K562 (cell line): Measurements from ENCODE around the gene CNIH4. TPM values are rescaled to one million over a fixed set of nuclear protein-coding genes. Genes with fewer than 3 reads are reported as not detected.

ENCODE experiments used
- CCAR2 ChIP-seq: fragments of 200-400 bp; formaldehyde crosslinking; IDR thresholded peaks from 2 replicates; pipeline ENCODE4 v1.6.1; 2017; ENCODE audit warnings: mild to moderate bottlenecking, low read depth, low read length
- ELF1 ChIP-seq: fragments of 200-800 bp; sonication (Bioruptor generic); IDR thresholded peaks from 2 replicates; pipeline ENCODE4 v1.6.1; 2016; ENCODE audit warnings: missing genetic modification characterization, missing compliant biosample characterization
- FOSL1 ChIP-seq: fragments of 200-800 bp; sonication (Bioruptor generic); conservative IDR thresholded peaks from 2 replicates; pipeline ENCODE4 v1.6.1; 2016; ENCODE audit warnings: missing genetic modification characterization, missing compliant biosample characterization
- GTF2E2 ChIP-seq: fragments of 200-800 bp; sonication (Bioruptor generic); IDR thresholded peaks from 2 replicates; pipeline ENCODE4 v1.6.1; 2016; ENCODE audit warnings: missing genetic modification characterization, missing compliant biosample characterization
- LEF1 ChIP-seq: fragments of 450-650 bp; IDR thresholded peaks from 2 replicates; pipeline ENCODE4 v1.6.1; 2016; ENCODE audit warnings: mild to moderate bottlenecking
- MLLT1 ChIP-seq, 2 experiments: fragments of 450-650 bp; IDR thresholded peaks; 2 replicates each; pipeline ENCODE4 v1.6.1; 2016
- MNT ChIP-seq, 2 experiments: fragments of 450-650 bp; conservative IDR thresholded peaks; 2 replicates each; pipeline ENCODE4 v1.6.1; 2017; ENCODE audit warnings: mild to moderate bottlenecking in 2 of 2, moderate library complexity in 2 of 2
- MTA2 ChIP-seq: fragments of 450-650 bp; IDR thresholded peaks from 2 replicates; pipeline ENCODE4 v1.6.1; 2016; ENCODE audit warnings: low read depth
- MYC ChIP-seq, 2 experiments: fragments of 250-450 bp in 1 of 2; sonication (Bioruptor Pico) in 1 of 2; IDR thresholded peaks; 2 replicates each; pipeline versions ENCODE4 v1.5.1 to v1.6.1; 2012 to 2021; ENCODE audit warnings: low read depth in 2 of 2, borderline replicate concordance in 1 of 2, improper control_type of control experiment in 1 of 2, low read length in 1 of 2, mild to moderate bottlenecking in 1 of 2, moderate library complexity in 1 of 2
- NCOA2 ChIP-seq, 2 experiments: fragments of 450-650 bp; IDR thresholded peaks; 2 replicates each; pipeline ENCODE4 v1.6.1; 2018; ENCODE audit warnings: mild to moderate bottlenecking in 2 of 2, moderate library complexity in 1 of 2; ENCODE audit not compliant: partially characterized antibody in 2 of 2
- NFATC3 ChIP-seq: fragments of 450-650 bp; IDR thresholded peaks from 2 replicates; pipeline ENCODE4 v1.6.1; 2017; ENCODE audit warnings: mild to moderate bottlenecking
- RB1 ChIP-seq: fragments of 450-650 bp; IDR thresholded peaks from 2 replicates; pipeline ENCODE4 v1.6.1; 2017; ENCODE audit warnings: low read depth, mild to moderate bottlenecking
- SMARCB1 ChIP-seq: IDR thresholded peaks from 2 replicates; pipeline ENCODE4 v1.6.1; 2011; ENCODE audit warnings: improper control_type of control experiment, low read depth; ENCODE audit not compliant: insufficient read length
- STAT5A ChIP-seq: IDR thresholded peaks from 2 replicates; pipeline ENCODE4 v1.6.1; 2012; ENCODE audit warnings: low read length, inconsistent platforms, borderline replicate concordance
- TBL1XR1 ChIP-seq, 2 experiments: IDR thresholded peaks; 2 replicates each; pipeline ENCODE4 v1.6.1; 2012; ENCODE audit warnings: improper control_type of control experiment in 2 of 2, low read length in 2 of 2, mild to moderate bottlenecking in 1 of 2
- WHSC1 ChIP-seq: IDR thresholded peaks from one replicate; pipeline ENCODE4 v1.6.1; 2012; ENCODE audit warnings: low read length, control low read depth, inconsistent platforms
- ZNF699 ChIP-seq: fragments of 250-450 bp; sonication (Bioruptor Pico); IDR thresholded peaks from 2 replicates; pipeline ENCODE4 v1.8.0; 2021; ENCODE audit warnings: mild to moderate bottlenecking, moderate library complexity; ENCODE audit not compliant: insufficient replicate concordance
- polyA plus RNA-seq, 8 experiments: library from polyadenylated mRNA; depleted of rRNA in 4 of 8; stranded (reverse) in 5 of 8; unstranded in 3 of 8; fragments of >200 nt; fragmentation: Nextera tagmentation in 2 of 8; fragmentation: Illumina TruSeq in 1 of 8; extraction: Ambion mirVana in 2 of 8; extraction: Trizol in 1 of 8; gene quantifications; 2 replicates each; pipeline versions ENCODE4 v1.2.1 to v1.2.3, GENCODE V29; 2011 to 2014; ENCODE audit warnings: inconsistent platforms in 1 of 8, missing spikeins in 1 of 8
- total RNA-seq, 7 experiments: library from RNA; depleted of rRNA in 6 of 7; stranded (reverse); fragments of >200 nt in 6 of 7; fragmentation: Illumina TruSeq in 2 of 7; extraction: Trizol in 2 of 7; gene quantifications; 2 replicates each; pipeline versions ENCODE4 v1.2.1 to v1.2.3, GENCODE V29; 2011 to 2021; ENCODE audit warnings: low replicate concordance in 1 of 7
- TF ChIP-seq, protein P1 (sequence below), 2 experiments: fragments of 250-450 bp in 1 of 2; fragments of 450-650 bp in 1 of 2; sonication (Bioruptor Pico) in 1 of 2; IDR thresholded peaks; 2 replicates each; pipeline versions ENCODE4 v1.6.1 to v1.8.0; 2016 to 2021; ENCODE audit warnings: mild to moderate bottlenecking in 2 of 2, moderate library complexity in 2 of 2, missing compliant biosample characterization in 1 of 2, missing genetic modification characterization in 1 of 2
- TF ChIP-seq, protein P2 (sequence below): sonication (generic); formaldehyde crosslinking; IDR thresholded peaks from 2 replicates; pipeline ENCODE4 v1.8.0; 2022; ENCODE audit warnings: missing genetic modification reagents, mild to moderate bottlenecking, moderate library complexity, borderline replicate concordance
- TF ChIP-seq, protein P3 (sequence below): fragments of 450-650 bp; conservative IDR thresholded peaks from 2 replicates; pipeline ENCODE4 v1.6.1; 2016; ENCODE audit warnings: missing genetic modification characterization, low read depth, mild to moderate bottlenecking, missing compliant biosample characterization, moderate library complexity

CNIH4 gene
- total and polyA plus RNA-seq, 9 of the 15 experiments (the other 6 are each of a cell fraction or from before 2014, with no cell fraction given) = 41.3 to 266 (median 61.1) TPM

DNA sequence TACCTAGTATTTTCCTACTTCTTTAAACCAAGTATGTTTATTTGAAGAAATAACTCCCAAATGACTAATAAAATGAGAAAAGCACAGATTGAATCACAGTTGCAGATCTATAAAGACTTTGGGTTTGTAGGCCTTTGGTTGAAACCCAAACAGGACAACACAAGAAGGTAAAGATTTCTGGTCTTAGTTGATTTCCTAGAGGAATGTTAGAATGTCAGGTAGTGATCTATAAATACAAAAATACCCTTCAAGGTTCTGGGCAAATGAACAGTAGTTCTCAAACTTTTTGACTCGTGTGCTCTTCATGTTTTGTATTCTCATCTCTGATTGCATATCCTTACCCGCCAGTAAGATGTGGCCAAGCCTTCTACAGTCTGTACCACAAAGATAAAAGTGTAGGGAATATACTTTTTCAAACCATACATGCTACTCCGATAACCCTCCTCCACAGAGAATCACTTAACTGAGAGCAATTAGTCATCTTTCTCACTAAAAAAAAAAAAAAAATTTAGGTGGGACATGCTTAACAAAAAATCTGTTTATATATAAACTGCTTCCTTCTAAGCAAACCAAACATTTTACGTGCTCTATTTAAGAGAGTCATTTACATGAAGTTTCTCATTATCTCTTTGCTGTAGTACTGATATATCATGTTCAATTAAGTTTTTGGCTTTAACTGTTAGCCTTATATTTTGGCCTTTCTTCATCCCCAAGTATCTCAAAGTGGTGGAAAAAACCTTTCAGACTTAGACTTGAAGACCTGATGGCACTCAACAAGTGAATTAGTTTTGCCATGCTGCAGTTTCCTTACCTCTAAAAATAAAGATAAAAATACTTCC lies 36.0 kb downstream of the CNIH4 start (continued):
- TF ChIP-seq, protein P1, sequence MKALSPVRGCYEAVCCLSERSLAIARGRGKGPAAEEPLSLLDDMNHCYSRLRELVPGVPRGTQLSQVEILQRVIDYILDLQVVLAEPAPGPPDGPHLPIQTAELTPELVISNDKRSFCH (CRISPR knock-in tag; IDR thresholded peaks at IDR 0.05) = no peak
- TF ChIP-seq, protein P1 (tag; IDR thresholded peaks at IDR 0.05) = peak; percentile 52; the same call in 1 of the 2 replicates
- peak; percentile 93 for TF ChIP-seq MTA2
- TF ChIP-seq, protein P2, sequence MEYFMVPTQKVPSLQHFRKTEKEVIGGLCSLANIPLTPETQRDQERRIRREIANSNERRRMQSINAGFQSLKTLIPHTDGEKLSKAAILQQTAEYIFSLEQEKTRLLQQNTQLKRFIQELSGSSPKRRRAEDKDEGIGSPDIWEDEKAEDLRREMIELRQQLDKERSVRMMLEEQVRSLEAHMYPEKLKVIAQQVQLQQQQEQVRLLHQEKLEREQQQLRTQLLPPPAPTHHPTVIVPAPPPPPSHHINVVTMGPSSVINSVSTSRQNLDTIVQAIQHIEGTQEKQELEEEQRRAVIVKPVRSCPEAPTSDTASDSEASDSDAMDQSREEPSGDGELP (CRISPR knock-in tag) = no peak
- TF ChIP-seq MLLT1 (IDR thresholded peaks at IDR 0.05) = no peak; a peak in 1 of 4 replicates
- TF ChIP-seq GTF2E2 (tag) = peak; percentile 78; the same call in 1 of the 2 replicates
- TF ChIP-seq RB1 = 0 out of 2 replicates have a peak, but pooled peaks have one; percentile 22
- TF ChIP-seq TBL1XR1 (IDR thresholded peaks at IDR 0.05; ENCODE audit: low read length in 2 of 2) = peak in 1 of 2 experiments; percentile 90; a peak in 2 of 4 replicates
- TF ChIP-seq NCOA2 (IDR thresholded peaks at IDR 0.05; ENCODE audit: partially characterized antibody in 2 of 2) = peak; percentile 32 to 66
- no peak for TF ChIP-seq SMARCB1
- TF ChIP-seq MYC (IDR thresholded peaks at IDR 0.05; ENCODE audit: low read depth, low read length) = peak; percentile 51; the same call in 1 of the 2 replicates
- no peak for TF ChIP-seq MYC (CRISPR knock-in tag; IDR thresholded peaks at IDR 0.05; ENCODE audit: borderline replicate concordance, low read depth)
- TF ChIP-seq, protein P3, sequence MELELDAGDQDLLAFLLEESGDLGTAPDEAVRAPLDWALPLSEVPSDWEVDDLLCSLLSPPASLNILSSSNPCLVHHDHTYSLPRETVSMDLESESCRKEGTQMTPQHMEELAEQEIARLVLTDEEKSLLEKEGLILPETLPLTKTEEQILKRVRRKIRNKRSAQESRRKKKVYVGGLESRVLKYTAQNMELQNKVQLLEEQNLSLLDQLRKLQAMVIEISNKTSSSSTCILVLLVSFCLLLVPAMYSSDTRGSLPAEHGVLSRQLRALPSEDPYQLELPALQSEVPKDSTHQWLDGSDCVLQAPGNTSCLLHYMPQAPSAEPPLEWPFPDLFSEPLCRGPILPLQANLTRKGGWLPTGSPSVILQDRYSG = no peak
- TF ChIP-seq STAT5A = peak; percentile 91
- no peak for TF ChIP-seq CCAR2
- peak; percentile 18 to 57; a peak in 2 of 4 replicates for TF ChIP-seq MNT (conservative IDR thresholded peaks at IDR 0.05)
- no peak for TF ChIP-seq NFATC3
- no peak for TF ChIP-seq ZNF699 (CRISPR knock-in tag)
- peak; percentile 96 for TF ChIP-seq FOSL1 (tag)
- TF ChIP-seq LEF1 = peak; percentile 75
- no peak for TF ChIP-seq ELF1
- no peak for TF ChIP-seq WHSC1
